Brain microvascular endothelial cell (primary cell): ENCODE data around the gene HYDIN.

ENCODE experiments used
- DNase-seq: peaks from one replicate; pipeline ENCODE4 v3.0.0-alpha.2; 2020
- H3K27ac ChIP-seq: fragments of 250-450 bp; sonication (Bioruptor Pico); 2 replicates; pipeline ENCODE4 v1.5.1; 2020; ENCODE audit warnings: mild to moderate bottlenecking, moderate library complexity
- H3K27me3 ChIP-seq: fragments of 250-450 bp; sonication (Bioruptor Pico); replicated peaks from 2 replicates; pipeline ENCODE4 v1.5.1; 2020; ENCODE audit warnings: mild to moderate bottlenecking
- H3K36me3 ChIP-seq: fragments of 250-450 bp; sonication (Bioruptor Pico); replicated peaks from 2 replicates; pipeline ENCODE4 v1.5.1; 2020; ENCODE audit warnings: mild to moderate bottlenecking
- H3K4me3 ChIP-seq: 2 replicates; pipeline ENCODE4 v1.5.1; 2011; ENCODE audit warnings: low read depth, mild to moderate bottlenecking, control low read depth, low read length, moderate library complexity
- CTCF ChIP-seq: IDR thresholded peaks from 2 replicates; pipeline ENCODE4 v1.5.1; 2011; ENCODE audit warnings: low read depth, mild to moderate bottlenecking, moderate library complexity, low read length, control low read depth, inconsistent platforms; ENCODE audit errors: missing control alignments
- in situ Hi-C: cut with HindIII; loops from 2 replicates; pipeline ENCODE4 v1.10.0; 2017; ENCODE audit warnings: low sequenced_read_pairs, low pct_ligation_motif_present

Gene HYDIN

DNA sequence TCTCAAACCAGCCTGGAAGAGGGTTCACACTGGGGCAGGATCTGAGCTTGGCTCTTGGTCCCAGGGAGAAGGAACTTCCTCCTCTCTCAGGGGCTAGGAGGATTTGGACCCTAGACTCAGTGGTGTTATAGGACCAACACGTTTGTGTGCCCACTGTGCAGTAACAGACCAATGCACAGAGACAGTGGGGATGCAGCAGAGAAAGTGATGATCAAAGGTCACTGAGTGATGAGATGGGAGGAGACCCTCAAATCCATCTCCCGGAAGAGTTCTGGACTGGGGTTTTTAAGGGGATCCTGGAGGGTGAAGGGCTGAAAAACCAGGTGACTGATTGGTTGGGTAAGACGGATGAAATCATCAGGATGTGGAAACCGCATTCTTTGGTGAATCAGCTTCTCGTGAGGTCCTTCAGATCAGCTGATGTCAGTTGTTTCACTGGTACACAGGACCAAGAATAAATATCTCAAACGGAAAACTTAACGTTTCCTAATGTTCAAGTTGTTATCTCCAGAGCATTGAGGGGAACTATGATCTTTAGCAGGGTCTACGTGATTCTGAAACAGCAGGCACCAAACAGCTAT is 426.3 kb downstream of the HYDIN start:
- Histone ChIP-seq H3K27ac (peak overlapping the region; percentile 96), H3K4me3 (no peak overlapping the region), H3K27me3 (no peaks in the 10 kb centered on the region), H3K36me3 (peaks cover 3% of the 10 kb centered on the region)
- in situ Hi-C loops, result no loop called here
- DNase-seq, result peak; percentile 91
- TF ChIP-seq CTCF, result no peak

- H3K4me3 ChIP-seq, result no peak overlapping the region
- TF ChIP-seq CTCF, result no peak
- in situ Hi-C loops, result no loop called here
- peak overlapping the region; percentile 96 for H3K27ac ChIP-seq
- H3K36me3 ChIP-seq, result peaks cover 3% of the 10 kb centered on the region
- DNase-seq, result no peak
- H3K27me3 ChIP-seq, result no peaks in the 10 kb centered on the region
These were observed 427.2 kb downstream of the HYDIN start for GRCh38 chr16:70803319-70803718.

GRCh38 chr16:70801611-70802010 is 428.9 kb downstream of the HYDIN start:
- in situ Hi-C loops, result no loop called here
- no peak for DNase-seq
- no peak for TF ChIP-seq CTCF
- peaks cover 5% of the 10 kb centered on the region for H3K36me3 ChIP-seq
- no peak overlapping the region for H3K4me3 ChIP-seq
- no peaks in the 10 kb centered on the region for H3K27me3 ChIP-seq
- no peak overlapping the region for H3K27ac ChIP-seq

GRCh38 chr16:70800781-70801480 is 429.6 kb downstream of the HYDIN start, which contains the start of gene VAC14:
TSS of gene VAC14 (minus strand) at chr16:70801158. CDS start at chr16:70800900, 258 bp downstream.
- no peak for TF ChIP-seq CTCF
- DNase-seq, result peak; percentile 86
- H3K4me3 ChIP-seq, result peak within 1 kb of the TSS; percentile 96
- no peaks in the 10 kb centered on the region for H3K27me3 ChIP-seq
- H3K36me3 ChIP-seq, result peaks cover 5% of the 10 kb centered on the region
- H3K27ac ChIP-seq, result peak within 1 kb of the TSS; percentile 90
- in situ Hi-C loops, result no loop called here

DNA sequence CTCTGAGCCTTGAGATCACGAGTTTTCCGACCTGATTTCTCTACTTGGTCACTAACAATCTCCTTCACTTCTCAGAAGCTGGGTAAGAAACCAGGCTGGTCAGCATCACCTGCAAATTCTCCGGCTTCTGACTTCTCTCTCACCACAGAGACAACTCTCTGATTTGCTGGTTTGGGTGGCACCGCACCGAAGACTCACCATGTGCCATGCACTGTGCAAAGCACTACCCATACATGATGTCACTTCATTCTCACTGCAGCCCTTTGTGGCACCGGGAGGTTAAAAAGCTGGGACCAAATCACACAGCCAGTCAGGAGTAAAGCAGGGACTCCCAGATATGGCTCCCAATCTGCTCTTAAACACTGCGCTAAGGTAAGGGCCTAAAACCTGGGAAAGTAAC is 430.2 kb downstream of the HYDIN start:
- in situ Hi-C loops, result no loop called here
- peak overlapping the region; percentile 96 for H3K4me3 ChIP-seq
- no peaks in the 10 kb centered on the region for H3K27me3 ChIP-seq
- H3K36me3 ChIP-seq, result peaks cover 5% of the 10 kb centered on the region
- no peak for TF ChIP-seq CTCF
- H3K27ac ChIP-seq, result peak overlapping the region; percentile 90
- no peak for DNase-seq

DNA sequence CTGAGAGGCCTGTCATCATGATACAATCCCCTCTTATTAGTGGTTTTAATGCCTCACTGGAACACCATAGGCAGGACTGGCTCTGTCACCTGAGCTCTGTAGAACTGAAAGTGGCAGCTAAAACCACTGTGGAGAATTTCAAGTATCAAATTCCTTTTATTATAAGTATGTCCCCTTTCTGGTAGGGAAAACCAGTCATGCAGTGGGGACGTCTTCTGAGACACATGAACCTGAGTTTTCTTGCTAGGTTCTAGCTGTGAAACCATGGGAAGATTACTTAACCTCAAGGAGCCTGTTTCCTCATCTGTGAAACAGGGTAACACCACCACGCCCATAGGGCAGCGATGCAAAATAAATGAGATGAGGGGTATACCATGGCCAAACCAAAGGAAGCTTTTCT is 434.2 kb downstream of the HYDIN start:
- no peak for TF ChIP-seq CTCF
- Histone ChIP-seq H3K4me3 (no peak overlapping the region), H3K27me3 (no peaks in the 10 kb centered on the region), H3K27ac (no peak overlapping the region), H3K36me3 (peaks cover 5% of the 10 kb centered on the region)
- DNase-seq, result no peak
- in situ Hi-C loops, result no loop called here
